Measurements from ENCODE around the gene NEK1. TPM values are rescaled to one million over a fixed set of nuclear protein-coding genes. Genes with fewer than 3 reads are reported as not detected.

NEK1 gene
- total RNA-seq, 2 donors from 2014 or later = 12.2 to 15.1 TPM

DNA sequence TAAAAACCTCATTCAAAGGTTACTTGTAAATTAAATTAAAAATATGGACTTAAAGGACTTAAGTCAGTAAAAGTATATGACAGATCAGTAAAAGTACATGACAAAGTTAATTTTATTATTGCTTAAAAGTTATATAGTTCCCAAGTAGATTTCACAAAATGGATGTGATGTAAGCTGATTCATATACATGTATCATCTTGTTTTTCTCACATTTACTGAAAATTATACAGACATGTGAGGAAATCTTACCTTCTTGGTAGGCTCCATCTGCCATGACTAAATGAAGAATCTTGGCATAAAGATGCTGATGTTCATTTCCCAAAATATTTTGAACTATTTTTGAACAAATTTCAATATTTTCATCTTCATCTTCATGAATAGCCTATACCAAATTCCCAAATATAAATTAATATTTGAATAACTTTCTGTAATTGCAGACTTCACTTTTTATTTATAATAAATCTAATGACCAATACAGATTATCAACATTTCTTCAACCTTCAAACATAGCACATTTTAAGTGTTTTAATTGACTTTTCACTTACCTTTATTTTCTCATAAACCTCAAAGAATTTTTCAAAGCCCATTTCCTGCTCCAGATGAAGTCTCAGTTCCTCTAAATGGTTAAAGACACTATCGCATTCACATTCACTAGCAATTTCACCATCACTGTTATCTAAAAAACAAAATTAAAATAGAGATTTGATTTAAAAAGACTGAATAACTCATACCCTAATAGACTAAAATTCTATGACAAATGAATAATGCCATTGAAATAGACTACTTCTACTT, 212.2 kb downstream of the NEK1 start:
- no peak overlapping the region for H3K4me3 ChIP-seq (ENCODE audit: low read length)
- no peak overlapping the region for H3K9ac ChIP-seq (ENCODE audit: extremely low read depth, low read length, poor library complexity, severe bottlenecking)
- H3K27me3 Mint-ChIP-seq (ENCODE audit: insufficient read depth) = no peaks in the 10 kb centered on the region
- H3K27ac Mint-ChIP-seq = no peak overlapping the region
- DNase-seq = no peak
- H3K9me3 ChIP-seq (ENCODE audit: control insufficient read depth, low read length) = no peaks in the 10 kb centered on the region
- H3K27me3 ChIP-seq (ENCODE audit: control insufficient read depth, insufficient read depth, low read length, poor library complexity, severe bottlenecking) = no peaks in the 10 kb centered on the region
- TF ChIP-seq, protein P1, sequence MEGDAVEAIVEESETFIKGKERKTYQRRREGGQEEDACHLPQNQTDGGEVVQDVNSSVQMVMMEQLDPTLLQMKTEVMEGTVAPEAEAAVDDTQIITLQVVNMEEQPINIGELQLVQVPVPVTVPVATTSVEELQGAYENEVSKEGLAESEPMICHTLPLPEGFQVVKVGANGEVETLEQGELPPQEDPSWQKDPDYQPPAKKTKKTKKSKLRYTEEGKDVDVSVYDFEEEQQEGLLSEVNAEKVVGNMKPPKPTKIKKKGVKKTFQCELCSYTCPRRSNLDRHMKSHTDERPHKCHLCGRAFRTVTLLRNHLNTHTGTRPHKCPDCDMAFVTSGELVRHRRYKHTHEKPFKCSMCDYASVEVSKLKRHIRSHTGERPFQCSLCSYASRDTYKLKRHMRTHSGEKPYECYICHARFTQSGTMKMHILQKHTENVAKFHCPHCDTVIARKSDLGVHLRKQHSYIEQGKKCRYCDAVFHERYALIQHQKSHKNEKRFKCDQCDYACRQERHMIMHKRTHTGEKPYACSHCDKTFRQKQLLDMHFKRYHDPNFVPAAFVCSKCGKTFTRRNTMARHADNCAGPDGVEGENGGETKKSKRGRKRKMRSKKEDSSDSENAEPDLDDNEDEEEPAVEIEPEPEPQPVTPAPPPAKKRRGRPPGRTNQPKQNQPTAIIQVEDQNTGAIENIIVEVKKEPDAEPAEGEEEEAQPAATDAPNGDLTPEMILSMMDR (conservative IDR thresholded peaks at IDR 0.05) = no peak
- 100% methylated on average over 1 of the region's 1 CpG; no CpG with 5 or more reads in 1 of the 2 experiments for WGBS, 2 experiments (ENCODE audit: insufficient coverage in 1 of 2, insufficient read length in 1 of 2)
- H3K9me3 Mint-ChIP-seq = no peaks in the 10 kb centered on the region
- no peak overlapping the region for H3K4me3 Mint-ChIP-seq
- peaks cover 3% of the 10 kb centered on the region for H3K36me3 Mint-ChIP-seq (ENCODE audit: low read depth)
- H3K4me1 ChIP-seq (ENCODE audit: control insufficient read depth, insufficient read depth, low read length) = no peaks in the 10 kb centered on the region
- H3K4me1 Mint-ChIP-seq = no peaks in the 10 kb centered on the region
- peaks cover 5% of the 10 kb centered on the region for H3K36me3 ChIP-seq (ENCODE audit: control insufficient read depth, insufficient read depth, low read length)
- H3K27ac ChIP-seq (ENCODE audit: low read depth, low read length) = no peak overlapping the region

DNA sequence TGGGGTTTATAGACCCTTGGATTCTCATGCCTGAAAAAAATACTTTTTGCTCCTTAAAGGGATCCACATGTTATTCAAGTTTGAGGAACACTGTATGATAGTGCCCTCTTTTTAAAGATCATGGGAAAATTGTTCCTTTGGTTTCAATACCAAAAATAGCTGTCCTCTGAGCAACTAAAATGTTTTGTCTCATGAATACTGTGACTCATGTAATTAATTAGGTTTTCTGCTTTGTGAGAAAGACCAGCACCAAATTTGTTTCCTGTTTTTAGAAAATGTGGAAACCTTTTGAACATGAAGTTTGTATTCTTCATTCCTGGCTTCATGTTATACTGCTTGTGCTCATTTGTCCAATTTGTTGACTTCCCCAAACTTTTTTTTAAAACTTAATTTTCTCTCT, 214.1 kb downstream of the NEK1 start:
- Mint-ChIP-seq H3K27me3 (ENCODE audit: insufficient read depth) (no peaks in the 10 kb centered on the region), H3K9me3 (no peaks in the 10 kb centered on the region), H3K36me3 (ENCODE audit: low read depth) (peaks cover 3% of the 10 kb centered on the region), H3K4me3 (no peak overlapping the region), H3K4me1 (no peaks in the 10 kb centered on the region), H3K27ac (no peak overlapping the region)
- no peak for DNase-seq
- no peak overlapping the region for H3K9ac ChIP-seq (ENCODE audit: extremely low read depth, low read length, poor library complexity, severe bottlenecking)
- no peaks in the 10 kb centered on the region for H3K27me3 ChIP-seq (ENCODE audit: control insufficient read depth, insufficient read depth, low read length, poor library complexity, severe bottlenecking)
- H3K36me3 ChIP-seq (ENCODE audit: control insufficient read depth, insufficient read depth, low read length) = peaks cover 5% of the 10 kb centered on the region
- H3K4me1 ChIP-seq (ENCODE audit: control insufficient read depth, insufficient read depth, low read length) = no peaks in the 10 kb centered on the region
- TF ChIP-seq, protein P1 (conservative IDR thresholded peaks at IDR 0.05) = no peak
- no peaks in the 10 kb centered on the region for H3K9me3 ChIP-seq (ENCODE audit: control insufficient read depth, low read length)
- no peak overlapping the region for H3K4me3 ChIP-seq (ENCODE audit: low read length)
- no peak overlapping the region for H3K27ac ChIP-seq (ENCODE audit: low read depth, low read length)

DNA sequence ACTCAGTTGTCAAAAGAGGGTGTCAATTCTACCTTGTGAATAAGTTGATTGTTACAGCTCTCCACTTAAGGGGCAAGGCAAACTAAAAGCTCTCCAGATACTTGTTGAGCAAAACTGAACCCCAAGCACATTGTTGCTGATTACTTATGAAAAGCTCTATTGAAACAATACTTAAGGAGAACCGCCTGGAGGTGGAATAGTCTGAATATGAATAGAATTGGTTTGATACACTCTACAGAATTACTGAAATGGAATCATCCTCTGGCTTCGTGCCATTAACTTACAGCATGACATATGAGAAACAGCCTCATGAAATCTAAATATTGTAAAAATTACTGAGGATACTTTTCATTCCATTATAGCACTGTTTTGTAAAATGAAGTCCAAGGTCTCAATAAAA, 214.6 kb downstream of the NEK1 start:
- WGBS, 2 experiments (ENCODE audit: insufficient coverage in 1 of 2, insufficient read length in 1 of 2) = 97% methylated on average over 2 of the region's 2 CpGs; no CpG with 5 or more reads in 1 of the 2 experiments
- Histone ChIP-seq H3K27ac (ENCODE audit: low read depth, low read length) (no peak overlapping the region), H3K36me3 (ENCODE audit: control insufficient read depth, insufficient read depth, low read length) (peaks cover 5% of the 10 kb centered on the region), H3K4me1 (ENCODE audit: control insufficient read depth, insufficient read depth, low read length) (no peaks in the 10 kb centered on the region), H3K4me3 (ENCODE audit: low read length) (no peak overlapping the region), H3K9ac (ENCODE audit: extremely low read depth, low read length, poor library complexity, severe bottlenecking) (no peak overlapping the region), H3K27me3 (ENCODE audit: control insufficient read depth, insufficient read depth, low read length, poor library complexity, severe bottlenecking) (no peaks in the 10 kb centered on the region), H3K9me3 (ENCODE audit: control insufficient read depth, low read length) (no peaks in the 10 kb centered on the region)
- Mint-ChIP-seq H3K27me3 (ENCODE audit: insufficient read depth) (no peaks in the 10 kb centered on the region), H3K9me3 (no peaks in the 10 kb centered on the region), H3K27ac (no peak overlapping the region), H3K36me3 (ENCODE audit: low read depth) (peaks cover 3% of the 10 kb centered on the region), H3K4me1 (no peaks in the 10 kb centered on the region), H3K4me3 (no peak overlapping the region)
- DNase-seq = no peak
- TF ChIP-seq, protein P1 (conservative IDR thresholded peaks at IDR 0.05) = no peak

Data from endodermal cell (in vitro differentiated cells).